Measurements from ENCODE around the gene ZNF687.

ZNF687 gene

DNA sequence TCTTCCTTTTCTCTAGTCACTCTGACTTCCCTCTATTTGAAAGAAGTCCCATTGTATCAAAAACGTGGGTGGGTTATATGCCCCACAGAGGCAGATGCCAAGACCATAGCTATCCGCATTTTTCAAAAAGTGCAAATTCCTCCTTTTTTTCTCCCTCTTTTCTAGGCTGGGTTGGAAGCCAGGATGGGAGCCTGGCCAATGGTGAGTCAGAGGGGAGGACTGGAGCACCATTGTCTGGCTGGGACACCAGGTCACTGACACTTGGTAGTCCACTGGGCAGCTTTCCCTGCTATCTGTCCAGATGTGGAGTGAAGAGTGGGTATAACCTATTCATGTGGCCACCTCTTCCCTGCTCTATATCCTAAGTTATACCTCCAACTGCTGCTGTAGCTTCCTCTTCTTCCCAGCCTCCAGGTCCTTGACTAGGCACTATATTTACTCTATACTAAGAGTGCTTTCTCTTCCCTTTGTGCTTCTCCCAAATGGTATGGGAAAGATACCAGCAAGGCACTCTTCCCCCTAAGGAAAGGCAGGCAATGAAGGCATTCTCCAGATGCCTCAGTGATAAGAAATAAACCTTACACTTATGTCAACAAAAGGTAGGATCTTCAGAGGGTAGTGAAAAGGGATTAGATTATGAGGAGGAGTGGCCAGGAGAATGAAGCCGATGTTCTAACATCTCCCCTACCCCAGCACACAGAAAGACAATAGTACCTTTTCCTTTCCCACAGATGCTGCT, 32.2 kb downstream of the ZNF687 start:
- DNase-seq (ENCODE audit: low read depth): peak; percentile 65

GRCh38 chr1:151315565-151316235, 33.6 kb downstream of the ZNF687 start:
- DNase-seq (ENCODE audit: low read depth): no peak

DNA sequence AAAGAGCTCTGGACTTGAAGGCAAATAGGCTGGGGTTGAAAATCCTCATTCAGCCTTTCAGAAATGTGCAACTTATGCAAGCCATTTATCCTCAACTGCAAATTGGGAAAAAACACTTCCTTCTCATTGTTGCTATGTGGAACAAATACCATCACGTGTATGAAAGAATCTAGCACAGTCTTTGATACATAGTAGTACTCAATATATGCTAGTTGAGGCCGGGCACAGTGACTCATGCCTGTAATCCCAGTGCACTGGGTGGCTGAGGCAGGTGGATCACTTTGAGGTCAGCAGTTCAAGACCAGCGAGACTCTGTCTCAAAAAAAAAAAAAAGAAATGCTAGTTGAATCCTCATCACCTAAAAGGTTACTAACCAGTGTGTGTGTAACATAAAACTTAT, 36.9 kb downstream of the ZNF687 start:
- DNase-seq (ENCODE audit: low read depth): no peak

GRCh38 chr1:151324390-151324930, 42.4 kb downstream of the ZNF687 start:
- no peak for DNase-seq (ENCODE audit: low read depth)

GRCh38 chr1:151325231-151325630, 43.1 kb downstream of the ZNF687 start:
- no peak for DNase-seq (ENCODE audit: low read depth)

DNA sequence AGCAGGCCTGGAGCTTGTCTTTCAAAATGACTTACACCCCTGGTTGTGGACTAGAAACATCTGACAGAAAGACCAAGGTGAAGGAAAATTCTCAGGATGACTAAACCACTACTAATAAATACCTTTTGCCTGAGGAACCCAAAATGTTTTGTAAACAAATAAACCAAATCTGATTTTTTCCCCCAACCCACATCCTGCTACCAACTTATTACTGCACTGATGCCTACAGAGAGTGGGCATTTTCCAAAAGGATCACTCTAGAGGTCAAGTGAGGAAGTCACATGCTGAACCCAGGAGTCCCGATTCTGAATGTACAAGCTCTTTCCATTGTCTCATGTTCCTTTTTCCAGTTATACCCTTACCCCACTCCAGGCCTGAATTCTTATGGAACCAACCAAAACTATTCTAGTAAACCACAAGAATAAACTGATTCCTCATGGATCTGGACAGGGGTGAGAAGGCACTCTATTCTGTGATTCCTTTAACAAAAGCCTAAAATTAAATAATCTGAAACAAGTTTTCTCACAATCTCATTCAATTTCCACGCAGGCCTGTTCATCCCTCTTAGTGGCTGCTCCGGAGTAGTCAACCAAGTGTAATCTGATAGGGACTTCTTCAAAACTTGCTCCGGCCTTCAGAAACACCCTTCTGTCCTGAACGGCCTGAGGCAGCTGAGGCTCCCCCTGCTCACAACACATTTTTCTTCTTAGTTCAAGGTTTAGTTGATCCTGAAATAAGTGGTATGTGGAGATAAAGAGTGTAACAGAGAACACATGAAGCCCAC, 43.7 kb downstream of the ZNF687 start:
- no peak for DNase-seq (ENCODE audit: low read depth)

- DNase-seq (ENCODE audit: low read depth): no peak
These were observed 44.6 kb downstream of the ZNF687 start for GRCh38 chr1:151326619-151327222.

GRCh38 chr1:151327223-151327902, 45.3 kb downstream of the ZNF687 start, which contains the start of gene PI4KB:
TSS of gene PI4KB (minus strand) at chr1:151327416. CDS start at chr1:151316481, 10,935 bp downstream.
- peak; percentile 96 for DNase-seq (ENCODE audit: low read depth)

DNA sequence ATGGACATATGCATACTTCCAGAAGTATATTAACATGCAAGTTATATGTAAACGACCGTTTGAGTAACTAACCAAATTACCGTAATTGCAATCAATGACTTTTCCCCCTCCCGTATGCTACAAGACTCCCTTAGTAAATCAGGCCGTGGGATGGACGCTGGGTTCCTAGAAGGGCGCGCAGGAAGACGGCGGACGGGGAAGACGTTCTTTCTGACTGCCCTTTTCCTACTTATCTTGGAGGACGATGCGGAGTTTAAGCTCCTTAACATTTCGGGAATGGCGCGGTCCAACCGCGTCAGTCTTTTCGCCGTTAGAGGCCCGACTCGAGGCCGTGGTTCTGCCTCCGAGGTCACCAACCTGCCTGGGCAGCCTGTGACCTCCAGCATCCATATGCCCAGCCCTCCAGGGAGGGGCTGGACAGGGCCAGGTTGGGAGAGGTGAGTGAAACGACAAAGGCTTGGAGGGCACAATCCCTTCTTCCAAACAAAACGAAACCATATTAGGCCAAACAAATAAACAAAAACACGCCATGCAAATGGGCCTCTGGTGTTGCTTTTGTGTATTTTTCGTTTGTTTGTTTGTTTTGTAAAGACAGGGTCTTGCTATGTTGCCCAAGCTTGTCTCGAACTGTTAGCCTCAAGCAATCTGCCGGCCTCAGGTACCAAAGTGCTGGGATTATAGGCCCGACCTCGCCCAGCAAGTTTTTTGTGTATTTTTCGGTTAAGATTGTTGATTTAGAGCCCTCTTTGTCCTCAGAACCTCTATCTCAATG, 46.0 kb downstream of the ZNF687 start:
- DNase-seq (ENCODE audit: low read depth): no peak

GRCh38 chr1:151334822-151335221, 52.7 kb downstream of the ZNF687 start:
- no peak for DNase-seq (ENCODE audit: low read depth)

GRCh38 chr1:151336556-151336955, 54.5 kb downstream of the ZNF687 start:
- DNase-seq (ENCODE audit: low read depth): no peak

DNA sequence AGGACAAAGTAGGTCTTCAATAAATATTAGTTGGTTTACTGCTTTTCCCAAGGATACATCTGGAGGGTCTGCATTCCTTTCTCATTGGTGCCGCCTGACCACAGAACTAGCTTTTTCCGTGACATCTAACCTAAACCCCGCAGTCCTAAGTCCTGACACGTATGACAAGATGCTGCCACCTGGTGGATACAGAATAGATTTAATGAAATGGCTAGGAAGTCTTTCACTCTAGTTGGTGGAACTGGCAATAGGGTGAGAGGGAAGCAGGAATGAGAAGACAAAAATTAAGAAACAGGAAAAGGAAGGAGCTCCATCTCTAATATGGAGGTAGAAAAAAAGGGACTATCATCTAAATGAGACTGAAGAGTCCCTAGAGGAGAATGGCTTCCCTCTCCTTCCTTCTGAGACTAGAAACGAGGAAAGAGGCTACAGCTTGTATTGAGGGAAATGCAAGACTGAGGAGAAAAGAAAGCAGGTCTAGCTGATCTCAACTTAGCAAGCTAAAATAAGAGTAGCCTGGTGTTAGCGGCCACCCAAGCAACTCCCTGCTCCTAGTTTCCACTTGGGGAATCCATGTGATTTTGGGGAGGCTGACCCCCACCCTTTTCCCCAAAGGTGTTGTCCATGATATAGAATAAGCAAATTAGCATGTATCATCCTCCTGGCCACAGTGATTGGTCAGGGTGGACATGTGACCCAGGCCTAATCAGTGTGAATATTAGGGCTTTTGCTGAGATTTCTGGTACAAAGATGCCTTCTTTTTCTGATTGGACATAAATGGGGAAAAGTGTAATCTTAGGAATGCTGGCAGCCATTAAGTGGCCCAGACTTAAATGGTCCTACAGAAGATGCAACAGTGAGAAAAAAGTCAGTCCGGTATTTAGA, 59.0 kb downstream of the ZNF687 start:
- peak; percentile 56 for DNase-seq (ENCODE audit: low read depth)
